GM19324 (cell line): ENCODE results near the gene LIMK2.
"Not testable (repeated sequence)": the region's sequence is repeated elsewhere in the genome, so short reads cannot be mapped to it uniquely, and the experiment has no call there.

ENCODE experiments used
- ATAC-seq: cut with Tn5 transposase; IDR thresholded peaks from one replicate; pipeline ENCODE4 v1.9.1; 2021; ENCODE audit warnings: mild to moderate bottlenecking, moderate library complexity; ENCODE audit not compliant: unreplicated experiment, low FRiP score

The LIMK2 gene

GRCh38 chr22:31241936-31242335 lies 29.8 kb downstream of the LIMK2 start:
- no peak for ATAC-seq

DNA sequence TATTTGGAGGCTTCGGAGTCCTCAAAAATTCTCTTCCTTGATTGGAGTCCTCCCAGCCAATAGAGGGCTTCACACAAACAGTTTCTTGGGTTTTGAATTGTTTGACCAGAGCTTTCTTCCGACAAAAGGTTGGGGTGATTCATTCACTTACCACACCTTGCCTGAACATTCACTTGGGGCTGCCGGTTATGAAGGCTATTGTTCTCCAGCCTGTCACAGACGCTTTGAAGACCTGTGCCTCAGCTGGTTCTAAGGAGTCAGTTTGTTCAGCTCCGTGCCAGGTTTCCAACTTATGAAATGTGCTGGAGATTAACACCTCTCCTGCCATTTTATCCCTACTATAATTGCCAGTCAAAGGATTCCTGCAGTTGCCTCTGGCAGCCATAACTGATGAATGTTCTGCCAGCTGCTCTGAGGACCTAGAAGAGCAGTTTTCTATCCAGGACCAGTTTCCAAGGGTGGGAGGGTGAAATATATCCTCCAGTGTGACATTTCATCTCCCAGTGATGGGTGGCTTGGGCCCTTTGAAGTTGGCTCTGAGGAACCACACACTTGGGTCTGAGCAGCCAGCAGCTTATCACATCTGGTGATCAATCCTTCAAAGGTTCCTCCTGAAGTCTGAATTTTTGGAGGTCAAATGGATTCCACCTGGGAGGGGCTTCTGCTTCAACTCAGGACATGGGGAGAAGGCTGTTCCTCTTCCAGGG lies 31.4 kb downstream of the LIMK2 start:
- no peak for ATAC-seq

- ATAC-seq: no peak
These were observed 32.2 kb downstream of the LIMK2 start for GRCh38 chr22:31244046-31244942.

DNA sequence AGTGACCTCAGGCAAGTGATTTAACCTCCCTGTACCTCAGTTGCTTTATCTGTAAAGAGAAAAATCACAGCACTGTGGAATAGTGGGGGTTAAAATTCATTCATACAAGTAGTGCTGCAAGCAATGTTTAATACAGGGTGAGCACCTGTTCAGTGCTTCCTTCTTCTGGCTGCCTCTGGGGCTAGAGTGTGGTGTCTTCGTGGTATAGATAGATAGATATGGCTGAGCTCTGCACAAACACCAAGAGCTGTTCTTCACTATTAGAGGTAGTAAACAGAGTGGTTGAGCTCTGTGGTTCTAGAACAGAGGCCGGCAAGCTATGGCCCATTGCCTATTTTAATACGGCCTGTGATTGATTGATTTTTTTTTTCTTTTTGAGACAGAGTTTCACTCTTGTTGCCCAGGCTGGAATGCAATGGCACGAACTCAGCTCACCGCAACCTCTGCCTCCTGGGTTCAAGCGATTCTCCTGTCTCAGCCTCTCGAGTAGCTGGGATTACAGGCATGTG lies 32.9 kb downstream of the LIMK2 start:
- ATAC-seq: no peak

DNA sequence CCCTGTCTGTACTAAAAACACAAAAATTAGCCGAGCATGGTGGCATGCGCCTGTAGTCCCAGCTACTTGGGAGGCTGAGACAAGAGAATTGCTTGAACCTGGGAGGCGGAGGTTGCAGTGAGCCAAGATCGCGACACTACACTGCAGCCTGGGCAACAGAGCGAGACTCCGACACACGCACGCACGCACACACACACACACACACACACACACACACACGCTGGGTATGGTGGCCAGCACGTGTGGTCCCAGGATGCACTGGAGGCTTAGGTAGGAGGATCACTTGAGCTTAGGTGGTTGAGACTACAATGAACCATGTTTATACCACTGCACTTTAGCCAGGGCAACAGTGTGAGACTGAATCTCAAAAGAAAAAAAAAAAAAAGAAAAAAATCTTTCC lies 33.9 kb downstream of the LIMK2 start:
- ATAC-seq: not testable (repeated sequence)

GRCh38 chr22:31246687-31247086 lies 34.6 kb downstream of the LIMK2 start:
- ATAC-seq: no peak

DNA sequence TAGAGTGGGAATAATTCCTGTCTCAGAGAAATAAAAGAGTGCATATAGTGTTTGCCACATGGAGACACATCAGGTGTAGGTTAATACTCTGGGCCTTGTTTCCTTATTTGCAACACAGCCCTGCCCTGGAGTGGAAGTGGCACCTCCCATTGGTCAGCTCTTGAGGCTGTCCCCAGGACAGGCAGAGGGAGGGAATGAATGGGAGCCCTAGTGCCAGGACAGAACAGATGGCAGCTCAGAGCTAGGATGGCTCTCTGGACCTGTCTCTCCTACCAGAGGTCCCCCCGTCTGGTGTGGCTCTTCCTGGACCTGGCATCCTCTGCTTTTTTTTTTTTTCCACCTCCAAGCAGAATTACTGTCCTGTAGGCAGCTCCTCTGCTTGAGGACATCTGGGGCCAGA lies 35.6 kb downstream of the LIMK2 start:
- ATAC-seq: no peak

DNA sequence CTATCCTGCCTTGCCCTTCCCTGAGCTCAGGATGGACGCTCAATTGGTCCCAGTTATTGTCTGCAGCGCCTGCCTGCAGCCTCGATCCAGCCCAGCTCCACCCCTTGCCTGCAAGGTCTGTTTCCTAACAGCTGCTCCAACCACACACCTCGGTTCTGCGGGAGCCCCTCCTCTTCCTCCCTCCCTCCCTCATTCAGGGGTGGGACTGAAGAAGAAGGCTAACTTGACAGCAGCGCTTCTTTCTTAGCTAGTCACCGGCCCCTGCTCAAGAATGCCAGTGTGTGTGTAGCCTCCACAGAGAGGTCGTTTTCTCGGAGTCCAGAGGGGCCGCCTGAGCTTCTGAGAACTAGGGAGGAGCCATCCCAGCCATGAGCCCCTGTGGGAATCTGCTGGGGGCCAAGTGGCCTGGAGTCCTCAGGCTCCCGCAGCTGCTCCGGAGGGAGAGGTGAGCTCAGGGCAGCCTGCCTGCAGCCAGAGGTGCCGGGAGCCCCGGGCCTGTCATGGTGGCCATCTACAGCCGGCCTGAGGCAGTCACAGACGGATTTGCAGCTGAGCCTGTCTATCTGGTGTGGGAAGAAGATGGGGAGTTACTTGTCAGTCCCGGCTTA lies 36.1 kb downstream of the LIMK2 start:
- ATAC-seq: no peak

GRCh38 chr22:31248965-31249958 lies 37.2 kb downstream of the LIMK2 start:
- ATAC-seq: no peak

GRCh38 chr22:31250740-31251600 lies 38.9 kb downstream of the LIMK2 start:
- ATAC-seq: no peak

- no peak for ATAC-seq
These were observed 41.9 kb downstream of the LIMK2 start for GRCh38 chr22:31253949-31254348.

DNA sequence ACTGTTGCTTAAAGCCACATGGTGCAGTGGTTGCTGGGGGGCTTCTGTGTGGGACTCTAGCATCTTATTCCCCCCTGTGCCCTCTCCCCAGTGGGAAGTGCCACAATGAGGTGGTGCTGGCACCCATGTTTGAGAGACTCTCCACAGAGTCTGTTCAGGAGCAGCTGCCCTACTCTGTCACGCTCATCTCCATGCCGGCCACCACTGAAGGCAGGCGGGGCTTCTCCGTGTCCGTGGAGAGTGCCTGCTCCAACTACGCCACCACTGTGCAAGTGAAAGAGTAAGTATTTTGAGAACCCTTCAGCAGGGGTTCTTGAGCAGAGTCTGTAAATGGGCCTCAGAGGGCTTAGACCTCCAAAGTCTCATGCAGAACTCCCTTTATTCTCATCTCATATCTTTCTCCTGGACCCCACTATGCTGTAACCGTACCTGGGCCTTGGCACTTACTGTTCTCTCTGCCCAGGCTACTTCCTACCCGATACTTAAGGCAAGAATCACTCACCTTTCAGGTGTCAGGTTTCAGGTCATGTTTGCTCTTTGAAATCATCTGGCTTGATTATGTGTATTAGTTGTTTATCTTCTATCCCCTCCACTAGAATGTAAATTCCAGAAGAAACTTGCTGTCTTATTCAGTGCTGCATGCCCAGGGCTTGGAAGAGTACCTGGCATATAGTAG lies 47.8 kb downstream of the LIMK2 start:
- ATAC-seq: no peak

- no peak for ATAC-seq
These were observed 48.4 kb downstream of the LIMK2 start for GRCh38 chr22:31260474-31260856.

DNA sequence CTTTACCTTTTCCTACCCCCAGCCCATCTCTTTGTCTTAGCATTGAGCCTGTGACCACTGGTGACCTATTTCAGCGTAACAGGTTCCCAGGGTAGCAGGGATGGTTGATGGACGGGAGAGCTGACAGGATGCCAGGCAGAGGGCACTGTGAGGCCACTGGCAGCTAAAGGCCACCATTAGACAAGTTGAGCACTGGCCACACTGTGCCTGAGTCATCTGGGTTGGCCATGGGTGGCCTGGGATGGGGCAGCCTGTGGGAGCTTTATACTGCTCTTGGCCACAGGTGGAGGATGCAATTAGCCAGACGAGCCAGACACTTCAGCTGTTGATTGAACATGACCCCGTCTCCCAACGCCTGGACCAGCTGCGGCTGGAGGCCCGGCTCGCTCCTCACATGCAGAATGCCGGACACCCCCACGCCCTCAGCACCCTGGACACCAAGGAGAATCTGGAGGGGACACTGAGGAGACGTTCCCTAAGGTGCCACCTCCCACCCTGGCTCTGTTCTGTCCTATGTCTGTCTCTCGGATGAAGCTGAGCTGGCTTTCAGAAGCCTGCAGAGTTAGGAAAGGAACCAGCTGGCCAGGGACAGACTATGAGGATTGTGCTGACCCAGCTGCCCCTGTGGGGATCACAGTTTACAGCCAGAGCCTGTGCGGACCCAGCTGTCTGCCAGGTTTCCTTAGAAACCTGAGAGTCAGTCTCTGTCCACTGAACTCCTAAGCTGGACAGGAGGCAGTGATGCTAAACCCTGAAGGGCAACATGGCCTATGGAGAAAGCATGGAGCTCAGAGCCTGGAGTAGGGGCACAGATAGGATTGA lies 50.4 kb downstream of the LIMK2 start:
- ATAC-seq: no peak

DNA sequence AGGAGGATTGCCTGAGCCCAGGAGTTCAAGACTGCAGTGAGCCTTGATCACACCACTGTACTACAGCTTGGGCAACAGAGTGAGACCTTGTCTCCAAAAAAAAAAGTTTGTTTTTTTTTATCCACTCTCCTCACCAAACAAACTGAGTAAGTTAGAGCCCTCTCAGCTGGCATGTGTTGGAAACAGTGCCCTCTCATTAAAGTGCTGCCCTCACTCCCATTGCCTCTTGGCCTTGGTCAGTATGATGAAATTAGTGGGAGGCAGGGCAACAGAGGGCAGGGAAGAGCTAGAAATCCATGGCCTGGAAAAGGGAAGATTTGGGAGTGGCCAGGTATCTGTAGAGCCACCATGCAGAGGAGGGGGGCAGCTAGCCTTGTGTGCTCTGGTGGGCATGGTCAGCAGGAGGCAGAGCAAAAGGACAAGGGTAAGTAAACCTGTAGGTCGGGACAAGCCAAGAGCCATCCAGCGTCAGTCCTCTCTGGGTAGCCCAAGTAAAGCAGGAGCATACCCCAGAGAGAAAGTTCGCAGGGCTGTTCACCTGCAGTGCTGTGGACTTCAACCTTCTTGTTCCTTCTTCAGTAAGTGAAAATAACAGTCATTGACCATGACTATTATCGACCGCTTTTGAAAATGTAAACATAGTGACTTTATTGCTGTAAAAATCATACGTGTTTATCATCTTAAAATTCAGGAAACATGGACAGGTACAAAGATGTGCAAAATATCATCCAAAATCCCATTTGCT lies 52.0 kb downstream of the LIMK2 start:
- ATAC-seq: no peak

DNA sequence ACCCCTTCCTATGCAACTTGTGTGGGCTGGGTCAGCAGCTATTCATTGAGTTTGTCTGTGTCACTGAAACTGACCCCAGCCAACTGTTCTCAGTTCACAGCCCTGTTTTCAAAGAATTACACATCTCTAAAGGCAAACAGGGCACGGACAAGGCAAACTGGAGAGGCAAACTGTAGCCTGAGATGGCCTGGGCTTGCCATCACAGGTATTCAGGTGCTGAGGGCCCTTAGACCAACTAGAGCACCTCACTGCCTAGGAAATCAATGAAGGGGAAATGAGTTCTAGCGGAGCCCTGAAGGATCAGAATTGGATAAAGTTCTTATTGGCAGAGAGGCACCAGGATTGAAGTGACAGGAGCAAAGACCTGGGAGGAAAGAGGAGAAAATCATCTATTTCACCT lies 56.2 kb downstream of the LIMK2 start:
- no peak for ATAC-seq
